HG03139 (cell line): ENCODE measurements around the gene PCIF1.
"Not testable (repeated sequence)": the region's sequence is repeated elsewhere in the genome, so short reads cannot be mapped to it uniquely, and the experiment has no call there.

Experiments
- ATAC-seq: cut with Tn5 transposase; IDR thresholded peaks from one replicate; pipeline ENCODE4 v1.9.1; 2021; ENCODE audit not compliant: unreplicated experiment

PCIF1 gene

GRCh38 chr20:45934586-45935415, at the start of gene PCIF1:
Gene PCIF1 (plus strand): TSS chr20:45934683. CDS start chr20:45939000, 4,317 bp downstream.
- ATAC-seq: peak; percentile 68

GRCh38 chr20:45886590-45887345, 47.7 kb upstream of the PCIF1 start:
- no peak for ATAC-seq

- no peak for ATAC-seq
These were observed 47.2 kb upstream of the PCIF1 start, which contains the start of gene SPATA25 for GRCh38 chr20:45887346-45887715. Gene SPATA25 (minus strand): TSS chr20:45887622. CDS start chr20:45887590, 32 bp downstream.

- no peak for ATAC-seq
These were observed 45.8 kb upstream of the PCIF1 start for GRCh38 chr20:45888681-45889080.

- no peak for ATAC-seq
These were observed 44.2 kb upstream of the PCIF1 start for GRCh38 chr20:45890077-45890984.

GRCh38 chr20:45890985-45891983, 43.2 kb upstream of the PCIF1 start, which contains the start of the genes CTSA and NEURL2:
Gene CTSA (plus strand): TSS chr20:45891335. CDS start chr20:45891569, 234 bp downstream.
Gene NEURL2 (minus strand): TSS chr20:45891208. CDS start chr20:45890991, 217 bp downstream.
- ATAC-seq: peak; percentile 69

DNA sequence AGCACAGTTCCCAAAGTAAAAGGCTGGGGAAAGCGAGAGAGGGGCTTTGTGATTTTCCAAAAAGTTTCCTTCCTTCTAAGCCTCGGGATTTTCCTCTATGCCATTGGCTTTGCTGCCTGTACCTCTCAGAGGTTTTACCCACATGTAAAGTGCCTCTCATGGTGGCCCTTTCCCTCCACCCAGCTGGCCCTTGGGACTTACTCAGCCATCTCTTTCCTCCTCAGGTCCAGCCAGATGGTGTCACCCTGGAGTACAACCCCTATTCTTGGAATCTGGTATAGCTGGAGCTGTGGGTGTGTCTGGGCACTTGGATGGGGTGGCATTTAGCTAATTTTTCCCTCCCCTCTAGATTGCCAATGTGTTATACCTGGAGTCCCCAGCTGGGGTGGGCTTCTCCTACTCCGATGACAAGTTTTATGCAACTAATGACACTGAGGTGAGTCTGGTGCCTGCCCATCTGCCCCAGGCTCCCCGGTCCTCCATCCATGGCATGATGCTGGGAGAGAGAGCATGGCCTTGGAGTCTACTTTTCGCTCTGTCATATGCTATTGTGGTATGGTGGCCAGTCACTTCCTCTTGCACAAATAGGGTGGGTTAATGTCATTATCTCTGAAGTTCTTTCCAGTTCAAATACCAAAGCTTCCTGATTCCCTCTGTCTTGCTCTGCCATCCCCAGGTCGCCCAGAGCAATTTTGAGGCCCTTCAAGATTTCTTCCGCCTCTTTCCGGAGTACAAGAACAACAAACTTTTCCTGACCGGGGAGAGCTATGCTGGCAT, 42.2 kb upstream of the PCIF1 start:
- no peak for ATAC-seq

- no peak for ATAC-seq
These were observed 41.5 kb upstream of the PCIF1 start for GRCh38 chr20:45892828-45893500.

DNA sequence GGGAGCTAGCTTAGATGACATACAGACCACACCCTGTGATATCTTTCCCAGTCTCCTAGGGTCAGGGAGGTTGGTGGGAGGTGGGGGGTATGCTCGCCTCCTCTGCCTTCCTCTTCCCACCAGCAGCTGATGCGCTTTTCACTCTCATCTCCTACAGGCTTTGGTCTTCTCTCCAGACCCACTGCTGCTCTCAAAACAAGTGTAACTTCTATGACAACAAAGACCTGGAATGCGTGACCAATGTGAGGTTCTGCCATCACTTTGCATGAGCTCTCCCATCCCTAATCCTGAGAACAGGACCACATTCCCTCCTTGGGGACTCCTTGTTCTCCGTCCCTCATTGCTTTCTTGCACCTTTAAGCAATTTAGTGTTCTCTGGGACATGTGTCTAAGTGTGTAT, 40.7 kb upstream of the PCIF1 start:
- no peak for ATAC-seq

GRCh38 chr20:45894797-45895196, 39.7 kb upstream of the PCIF1 start:
- no peak for ATAC-seq

DNA sequence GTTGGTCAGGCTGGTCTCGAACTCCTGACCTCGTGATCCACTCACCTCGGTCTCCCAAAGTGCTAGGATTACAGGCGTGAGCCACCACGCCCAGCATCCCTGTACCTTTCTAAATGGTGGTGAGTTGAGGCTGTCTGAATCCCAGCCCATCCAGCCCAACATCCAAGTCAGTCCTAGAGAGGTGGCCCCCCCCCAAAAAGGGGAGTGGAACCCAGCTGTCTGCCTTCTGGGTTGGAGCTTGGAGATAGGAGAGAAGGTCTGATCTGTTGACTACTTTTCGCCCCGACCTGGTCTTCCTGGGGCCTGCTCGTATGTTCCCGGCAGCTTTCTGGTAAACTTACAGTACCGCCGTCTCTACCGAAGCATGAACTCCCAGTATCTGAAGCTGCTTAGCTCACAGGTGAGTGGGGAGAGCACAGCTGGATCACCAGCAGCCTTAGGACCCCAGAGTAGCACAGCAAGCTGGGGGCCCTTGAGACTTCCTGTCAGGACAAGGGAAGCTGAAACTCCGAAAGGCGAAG, 37.8 kb upstream of the PCIF1 start:
- no peak for ATAC-seq

GRCh38 chr20:45897289-45897688, 37.2 kb upstream of the PCIF1 start:
- ATAC-seq: no peak

DNA sequence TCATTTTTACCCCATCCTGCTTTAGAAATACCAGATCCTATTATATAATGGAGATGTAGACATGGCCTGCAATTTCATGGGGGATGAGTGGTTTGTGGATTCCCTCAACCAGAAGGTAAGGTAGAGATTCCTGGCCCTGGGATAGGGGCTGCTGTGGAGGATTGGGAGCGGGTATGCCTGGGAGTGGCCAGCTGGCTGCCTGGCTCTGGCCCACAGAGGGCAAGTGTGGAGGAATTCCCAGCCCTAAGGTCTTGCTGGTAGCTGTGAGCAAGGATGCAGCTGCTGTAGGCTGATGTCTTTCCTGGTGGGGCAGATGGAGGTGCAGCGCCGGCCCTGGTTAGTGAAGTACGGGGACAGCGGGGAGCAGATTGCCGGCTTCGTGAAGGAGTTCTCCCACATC, 36.8 kb upstream of the PCIF1 start:
- ATAC-seq: no peak

DNA sequence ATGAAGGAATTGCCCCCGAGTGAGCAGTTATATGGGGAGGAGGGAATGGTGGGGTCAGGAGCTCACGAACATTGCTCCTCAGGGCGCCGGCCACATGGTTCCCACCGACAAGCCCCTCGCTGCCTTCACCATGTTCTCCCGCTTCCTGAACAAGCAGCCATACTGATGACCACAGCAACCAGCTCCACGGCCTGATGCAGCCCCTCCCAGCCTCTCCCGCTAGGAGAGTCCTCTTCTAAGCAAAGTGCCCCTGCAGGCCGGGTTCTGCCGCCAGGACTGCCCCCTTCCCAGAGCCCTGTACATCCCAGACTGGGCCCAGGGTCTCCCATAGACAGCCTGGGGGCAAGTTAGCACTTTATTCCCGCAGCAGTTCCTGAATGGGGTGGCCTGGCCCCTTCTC, 36.2 kb upstream of the PCIF1 start:
- no peak for ATAC-seq

GRCh38 chr20:45899046-45899835, 35.2 kb upstream of the PCIF1 start:
- no peak for ATAC-seq

DNA sequence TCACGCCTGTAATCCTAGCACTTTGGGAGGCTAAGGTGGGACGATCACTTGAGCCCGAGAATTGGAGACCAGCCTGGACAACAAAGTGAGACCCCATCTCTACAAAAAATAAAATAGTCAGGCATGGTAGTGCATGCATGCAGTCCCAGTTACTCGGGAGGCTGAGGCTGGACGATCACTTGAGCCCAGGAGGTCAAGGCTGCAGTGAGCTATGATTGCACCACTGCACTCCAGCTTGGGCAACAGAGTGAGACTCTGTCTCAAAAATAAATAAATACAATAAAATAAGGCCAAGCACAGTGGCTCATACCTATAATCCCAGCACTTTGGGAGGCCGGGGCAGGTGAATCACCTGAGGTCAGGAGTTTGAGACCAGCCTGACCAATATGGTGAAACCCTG, 33.2 kb upstream of the PCIF1 start:
- ATAC-seq: not testable (repeated sequence)

GRCh38 chr20:45902199-45902701, 32.2 kb upstream of the PCIF1 start:
- no peak for ATAC-seq
